Measurements from ENCODE around the gene SPATA32.

Gene SPATA32

DNA sequence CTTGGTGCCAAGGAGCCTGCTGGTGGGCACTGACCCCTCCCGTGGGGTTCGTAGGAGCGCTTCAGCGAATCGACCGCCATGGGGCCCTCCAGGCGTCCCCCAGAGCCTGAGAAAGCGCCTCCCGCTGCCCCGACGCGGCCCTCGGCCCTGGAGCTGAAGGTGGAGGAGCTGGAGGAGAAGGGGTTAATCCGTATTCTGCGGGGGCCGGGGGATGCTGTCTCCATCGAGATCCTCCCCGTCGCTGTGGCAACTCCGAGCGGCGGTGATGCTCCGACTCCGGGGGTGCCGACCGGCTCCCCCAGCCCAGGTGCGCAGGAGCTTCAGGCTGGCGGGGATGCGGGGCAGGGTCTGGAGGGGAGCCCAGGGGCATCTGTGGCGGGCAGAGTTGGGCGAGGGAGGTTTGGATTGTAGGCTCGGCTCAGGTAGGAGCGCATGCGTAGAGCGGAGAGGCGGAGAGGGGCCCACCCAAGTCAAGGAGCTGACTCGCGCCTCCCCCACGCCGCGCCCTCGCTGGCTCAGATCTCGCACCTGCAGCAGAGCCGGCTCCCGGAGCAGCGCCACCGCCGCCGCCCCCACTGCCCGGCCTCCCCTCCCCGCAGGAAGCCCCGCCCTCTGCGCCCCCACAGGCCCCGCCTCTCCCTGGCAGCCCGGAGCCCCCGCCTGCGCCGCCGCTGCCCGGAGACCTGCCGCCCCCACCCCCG lies 20.4 kb downstream of the SPATA32 start:
- no peak for TF ChIP-seq GATA1 (IDR thresholded peaks at IDR 0.05; ENCODE audit: low read depth, low read length)
- DNase-seq: no peak

GRCh38 chr17:45240905-45241327 lies 21.0 kb downstream of the SPATA32 start:
- no peak for DNase-seq
- TF ChIP-seq POLR2A (IDR thresholded peaks at IDR 0.05; ENCODE audit: low read length) (no peak), GATA1 (IDR thresholded peaks at IDR 0.05; ENCODE audit: low read depth, low read length) (no peak)

DNA sequence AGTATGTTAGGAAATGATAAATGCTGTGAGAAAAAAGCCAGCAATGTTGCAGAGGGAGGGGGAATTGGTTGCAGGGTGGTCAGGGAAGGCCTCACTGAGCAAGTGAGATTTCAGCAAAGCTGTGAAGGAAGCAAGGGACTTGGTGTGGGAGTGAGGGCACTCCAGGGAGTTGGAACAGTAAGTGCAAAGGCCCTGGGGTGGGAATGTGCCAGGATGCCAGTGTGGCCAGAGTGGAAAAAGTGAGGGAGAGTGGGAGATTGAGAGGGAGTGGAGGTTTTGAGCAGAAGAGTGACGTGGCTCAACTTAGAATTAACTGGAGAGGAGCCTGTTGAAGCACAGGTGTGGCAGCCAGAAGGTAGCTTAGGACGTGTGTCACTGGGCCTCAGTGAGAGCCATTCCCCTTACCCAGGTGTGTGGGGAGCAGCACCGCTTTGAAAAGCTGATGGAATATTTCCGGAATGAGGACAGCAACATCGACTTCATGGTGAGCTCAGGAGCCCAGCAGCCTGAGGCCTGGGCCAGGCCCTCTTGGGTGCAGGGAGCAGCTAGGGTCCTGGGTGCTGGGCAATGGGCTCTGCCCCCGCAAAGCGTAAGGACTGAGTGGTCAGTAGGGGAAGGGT lies 23.6 kb downstream of the SPATA32 start:
- TF ChIP-seq GATA1 (IDR thresholded peaks at IDR 0.05; ENCODE audit: low read depth, low read length) (no peak), POLR2A (IDR thresholded peaks at IDR 0.05; ENCODE audit: low read length) (no peak)

DNA sequence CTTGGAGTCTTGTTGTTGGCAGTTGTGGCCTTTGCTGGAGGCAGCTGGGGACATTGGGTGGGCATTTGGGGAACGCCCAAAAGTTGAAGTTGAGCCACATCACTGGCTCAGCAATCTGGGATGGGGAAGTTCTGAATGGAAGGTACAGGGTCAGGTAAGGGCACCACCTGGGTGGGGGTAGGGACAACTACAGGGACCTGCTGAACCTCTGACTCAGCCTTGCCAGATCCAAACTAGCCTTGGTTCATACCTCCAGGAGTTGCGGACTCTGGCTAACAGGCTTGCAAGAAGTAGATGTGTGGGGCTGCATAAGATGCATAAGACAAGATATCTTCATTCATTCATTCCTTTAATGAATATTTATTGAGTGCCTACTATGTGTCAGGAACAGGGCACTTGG lies 24.2 kb downstream of the SPATA32 start:
- TF ChIP-seq POLR2A (IDR thresholded peaks at IDR 0.05; ENCODE audit: low read length) (no peak), GATA1 (IDR thresholded peaks at IDR 0.05; ENCODE audit: low read depth, low read length) (no peak)
- no peak for DNase-seq

More for the DNA sequence above, 23.6 kb downstream of the SPATA32 start:
- no peak for DNase-seq

- no peak for DNase-seq
- TF ChIP-seq POLR2A (IDR thresholded peaks at IDR 0.05; ENCODE audit: low read length) (no peak), GATA1 (IDR thresholded peaks at IDR 0.05; ENCODE audit: low read depth, low read length) (no peak)
These were observed 25.6 kb downstream of the SPATA32 start for GRCh38 chr17:45236282-45236606.

- TF ChIP-seq GATA1 (IDR thresholded peaks at IDR 0.05; ENCODE audit: low read depth, low read length): no peak
- no peak for TF ChIP-seq POLR2A (IDR thresholded peaks at IDR 0.05; ENCODE audit: low read length)
- peak; percentile 74 to 86 for DNase-seq
These were observed 26.2 kb downstream of the SPATA32 start for GRCh38 chr17:45235416-45236281.

GRCh38 chr17:45234641-45235415 lies 27.1 kb downstream of the SPATA32 start:
- peak; percentile 22 to 23 for DNase-seq
- TF ChIP-seq POLR2A (IDR thresholded peaks at IDR 0.05; ENCODE audit: low read length): no peak
- no peak for TF ChIP-seq GATA1 (IDR thresholded peaks at IDR 0.05; ENCODE audit: low read depth, low read length)

DNA sequence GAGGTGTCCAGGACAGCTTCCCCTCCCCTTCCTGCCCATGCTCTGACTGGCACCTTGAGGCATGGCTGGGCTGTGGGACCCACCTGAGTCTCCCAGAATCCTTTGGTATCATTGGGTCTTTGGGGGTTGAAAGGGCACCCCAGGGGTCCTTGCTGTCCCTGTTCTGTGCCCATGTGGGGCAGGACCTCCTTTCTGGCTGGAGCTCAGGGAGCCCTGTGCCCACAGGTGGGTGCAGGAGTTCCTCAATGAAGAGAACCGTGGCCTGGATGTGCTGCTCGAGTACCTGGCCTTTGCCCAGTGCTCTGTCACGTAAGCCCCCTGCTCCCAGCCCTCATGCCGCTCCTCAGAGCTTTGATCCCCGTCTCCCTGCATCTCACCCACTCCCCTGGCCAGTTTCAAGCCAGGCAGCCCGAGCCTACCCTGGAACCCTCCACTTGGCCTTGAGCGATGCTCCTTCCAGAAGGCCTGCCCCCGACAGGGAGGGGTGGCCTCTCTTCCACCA lies 28.4 kb downstream of the SPATA32 start:
- TF ChIP-seq GATA1 (IDR thresholded peaks at IDR 0.05; ENCODE audit: low read depth, low read length) (no peak), POLR2A (IDR thresholded peaks at IDR 0.05; ENCODE audit: low read length) (no peak)
- no peak for DNase-seq

- no peak for TF ChIP-seq POLR2A (IDR thresholded peaks at IDR 0.05; ENCODE audit: low read length)
- no peak for TF ChIP-seq GATA1 (IDR thresholded peaks at IDR 0.05; ENCODE audit: low read depth, low read length)
- DNase-seq: no peak
These were observed 29.1 kb downstream of the SPATA32 start for GRCh38 chr17:45232514-45233422.

GRCh38 chr17:45231481-45232116 lies 30.3 kb downstream of the SPATA32 start:
- no peak for TF ChIP-seq GATA1 (IDR thresholded peaks at IDR 0.05; ENCODE audit: low read depth, low read length)
- no peak for TF ChIP-seq POLR2A (IDR thresholded peaks at IDR 0.05; ENCODE audit: low read length)
- DNase-seq: no peak

DNA sequence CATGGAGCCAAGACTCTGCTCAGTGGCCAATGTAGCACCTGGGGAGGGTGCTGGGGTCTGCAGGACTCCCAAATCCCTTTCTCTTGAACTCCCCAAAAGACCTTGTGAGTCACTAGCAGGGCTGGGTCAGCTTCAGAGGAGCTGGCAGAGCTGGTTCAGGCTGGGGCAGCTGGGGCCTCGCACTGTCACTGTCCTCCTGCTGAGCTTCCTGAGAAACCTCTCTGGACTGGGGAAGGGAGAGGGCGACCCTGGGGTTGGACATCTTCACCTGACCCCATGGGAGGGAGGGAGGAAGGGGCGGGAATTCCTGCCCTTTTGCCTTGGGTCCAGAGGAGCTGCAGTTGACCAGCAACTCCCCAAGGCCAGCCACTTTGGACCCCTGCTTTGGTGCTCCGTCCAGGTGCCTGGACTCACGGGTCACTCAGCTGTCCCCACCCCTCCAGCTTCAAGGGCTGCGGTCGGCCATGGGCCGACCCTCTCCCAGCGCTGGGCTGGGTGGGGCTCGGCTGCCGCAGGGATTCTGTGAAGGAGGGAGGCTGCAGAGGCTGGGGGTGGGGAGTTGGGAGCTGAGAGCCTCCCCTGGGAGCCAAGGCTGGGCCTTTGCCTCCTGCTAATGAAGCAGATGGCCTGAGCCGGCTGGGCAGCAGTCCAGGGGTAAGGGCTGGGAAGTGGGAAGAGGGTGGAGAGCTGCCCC lies 31.0 kb downstream of the SPATA32 start:
- TF ChIP-seq GATA1 (IDR thresholded peaks at IDR 0.05; ENCODE audit: low read depth, low read length): no peak
- no peak for TF ChIP-seq POLR2A (IDR thresholded peaks at IDR 0.05; ENCODE audit: low read length)
- no peak for DNase-seq

DNA sequence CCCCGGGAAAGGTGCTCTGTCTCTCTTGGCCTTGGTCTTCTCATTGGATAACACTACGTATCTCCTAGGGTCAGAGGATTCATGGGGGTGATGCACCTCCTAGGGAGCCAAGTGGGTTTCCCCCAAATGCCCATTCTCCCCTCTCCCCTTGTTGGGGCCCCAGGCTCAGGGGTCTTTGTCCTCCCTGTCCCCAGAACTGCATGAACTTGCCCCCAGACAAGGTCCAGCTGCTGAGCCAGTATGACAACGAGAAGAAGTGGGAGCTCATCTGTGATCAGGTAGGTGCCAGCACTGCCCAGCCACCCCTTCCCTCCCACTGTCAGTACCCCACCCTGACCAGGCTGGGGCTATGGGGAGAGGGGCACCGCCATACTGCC lies 31.5 kb downstream of the SPATA32 start:
- TF ChIP-seq GATA1 (IDR thresholded peaks at IDR 0.05; ENCODE audit: low read depth, low read length) (no peak), POLR2A (IDR thresholded peaks at IDR 0.05; ENCODE audit: low read length) (no peak)
- no peak for DNase-seq

All from erythroblast (primary cell).